IMR-90 (cell line): ENCODE measurements around the gene HSD17B3. TPM values are rescaled to one million over a fixed set of nuclear protein-coding genes. Genes with fewer than 3 reads are reported as not detected.

ENCODE experiments used
- ATAC-seq: fragments of 200-7000 bp; cut with Tn5 transposase; 2 replicates; pipeline ENCODE4 v1.9.1; 2020; ENCODE audit warnings: low read depth, mild to moderate bottlenecking, moderate library complexity
- BruUV-seq: library from RNA; stranded (reverse); fragments of 400-500 nt; replicated peaks from 2 replicates; lab custom pipeline; 2021; lab: Mats Ljungman, UMichigan
- CTCF ChIA-PET: fragments of 300-600 bp; formaldehyde crosslinking; extraction: SDS; loops from one replicate; lab custom pipeline; 2021; ENCODE audit warnings: antibody characterized with exemption; lab: Yijun Ruan, JAX
- POLR2A ChIA-PET: fragments of 300-600 bp; sonication (Branson Sonifier 250); formaldehyde crosslinking; loops from one replicate; lab custom pipeline; 2022; ENCODE audit warnings: antibody characterized with exemption; ENCODE audit not compliant: unreplicated experiment; lab: Charles Lee
- DNase-seq: peaks from one replicate; pipeline ENCODE4 v3.0.0; 2013
- H2AFZ ChIP-seq: replicated peaks from 2 replicates; pipeline ENCODE3; 2013; ENCODE audit warnings: low read length, mild to moderate bottlenecking; ENCODE audit not compliant: poor library complexity
- H2AK5ac ChIP-seq: 2 replicates; pipeline ENCODE4 v1.6.1; 2013; ENCODE audit warnings: low read depth, low read length, inconsistent platforms
- H2AK9ac ChIP-seq: replicated peaks from 2 replicates; pipeline ENCODE3; 2013; ENCODE audit warnings: mild to moderate bottlenecking, low read depth, low read length, moderate library complexity; ENCODE audit not compliant: poor library complexity
- H2BK120ac ChIP-seq: 2 replicates; pipeline ENCODE4 v1.6.1; 2013; ENCODE audit warnings: low read depth, low read length, inconsistent platforms
- H2BK15ac ChIP-seq: 3 replicates; pipeline ENCODE4 v1.6.1; 2013; ENCODE audit warnings: low read depth, low read length, inconsistent platforms
- H2BK20ac ChIP-seq: 2 replicates; pipeline ENCODE4 v1.6.1; 2013; ENCODE audit warnings: low read depth, mild to moderate bottlenecking, inconsistent platforms, low read length, moderate library complexity
- H2BK5ac ChIP-seq: 2 replicates; pipeline ENCODE4 v1.6.1; 2013; ENCODE audit warnings: mild to moderate bottlenecking, low read depth, low read length, inconsistent platforms; ENCODE audit not compliant: poor library complexity, severe bottlenecking
- H3K14ac ChIP-seq: replicated peaks from 2 replicates; pipeline ENCODE4 v1.6.1; 2013; ENCODE audit warnings: low read depth, low read length, inconsistent platforms
- H3K18ac ChIP-seq: 2 replicates; pipeline ENCODE4 v1.6.1; 2013; ENCODE audit warnings: low read depth, low read length, control low read depth
- H3K23ac ChIP-seq: 2 replicates; pipeline ENCODE4 v1.6.1; 2013; ENCODE audit warnings: low read depth, low read length, inconsistent platforms
- H3K27ac ChIP-seq: 2 replicates; pipeline ENCODE4 v1.5.1; 2013; ENCODE audit warnings: mild to moderate bottlenecking, control low read depth, low read length; ENCODE audit not compliant: insufficient read depth
- H3K27me3 ChIP-seq: 2 replicates; pipeline ENCODE4 v1.6.1; 2013; ENCODE audit warnings: low read length; ENCODE audit not compliant: control insufficient read depth, insufficient read depth
- H3K36me3 ChIP-seq: 2 replicates; pipeline ENCODE4 v1.6.1; 2013; ENCODE audit warnings: low read length, mixed read lengths; ENCODE audit not compliant: control insufficient read depth, insufficient read depth
- H3K4ac ChIP-seq: 2 replicates; pipeline ENCODE4 v1.6.1; 2013; ENCODE audit warnings: low read depth, low read length, inconsistent platforms
- H3K4me1 ChIP-seq: 2 replicates; pipeline ENCODE4 v1.6.1; 2013; ENCODE audit warnings: low read length, mixed read lengths; ENCODE audit not compliant: control insufficient read depth, insufficient read depth
- H3K4me2 ChIP-seq: 2 replicates; pipeline ENCODE4 v1.6.1; 2013; ENCODE audit warnings: low read depth, mild to moderate bottlenecking, control low read depth, low read length, moderate library complexity
- H3K4me3 ChIP-seq: 2 replicates; pipeline ENCODE4 v1.5.1; 2013; ENCODE audit warnings: low read depth, mild to moderate bottlenecking, control low read depth, low read length, moderate library complexity; ENCODE audit not compliant: insufficient read depth
- H3K56ac ChIP-seq: 2 replicates; pipeline ENCODE4 v1.6.1; 2013; ENCODE audit warnings: low read length, inconsistent platforms; ENCODE audit not compliant: insufficient read depth; ENCODE audit errors: extremely low read depth
- H3K79me1 ChIP-seq, 2 experiments: 2 replicates each; pipeline ENCODE4 v1.6.1; 2013; ENCODE audit warnings: low read length in 2 of 2, inconsistent platforms in 1 of 2, low read depth in 1 of 2
- H3K9ac ChIP-seq: 2 replicates; pipeline ENCODE4 v1.6.1; 2013; ENCODE audit warnings: low read depth, low read length, control low read depth
- H3K9me1 ChIP-seq: 2 replicates; pipeline ENCODE4 v1.6.1; 2013; ENCODE audit warnings: low read length, inconsistent platforms; ENCODE audit not compliant: insufficient read depth
- H3K9me3 ChIP-seq: 2 replicates; pipeline ENCODE4 v1.6.1; 2013; ENCODE audit warnings: low read length; ENCODE audit not compliant: control insufficient read depth, insufficient read depth
- H4K20me1 ChIP-seq: 2 replicates; pipeline ENCODE4 v1.6.1; 2013; ENCODE audit warnings: low read length, inconsistent platforms; ENCODE audit not compliant: insufficient read depth
- H4K5ac ChIP-seq: 2 replicates; pipeline ENCODE4 v1.6.1; 2013; ENCODE audit warnings: mild to moderate bottlenecking, low read depth, low read length, control low read depth
- H4K8ac ChIP-seq, 2 experiments: 2 replicates each; pipeline ENCODE4 v1.6.1; 2013; ENCODE audit warnings: low read depth in 2 of 2, low read length in 2 of 2, control low read depth in 1 of 2, inconsistent platforms in 1 of 2
- H4K91ac ChIP-seq: 2 replicates; pipeline ENCODE4 v1.6.1; 2013; ENCODE audit warnings: low read depth, low read length, inconsistent platforms; ENCODE audit not compliant: insufficient read depth
- CEBPB ChIP-seq: IDR thresholded peaks from 2 replicates; pipeline ENCODE4 v1.6.1; 2012; ENCODE audit warnings: low read depth, low read length, improper control_type of control experiment
- WGBS, 2 experiments: methylation state at CpG; one replicate each; pipeline versions ENCODE4 v1.1.5 to v1.1.7; 2013; ENCODE audit warnings: missing lambda C conversion rate in 2 of 2; ENCODE audit not compliant: insufficient read length in 1 of 2; ENCODE audit errors: extremely low coverage in 2 of 2; 5-methylcytosine and 5-hydroxymethylcytosine counted together
- dilution Hi-C: fragments of 300-500 bp; cut with HindIII; formaldehyde crosslinking; loops from one replicate; pipeline ENCODE4 v1.14.3; 2018; ENCODE audit warnings: low sequenced_read_pairs; ENCODE audit not compliant: unreplicated experiment
- in situ Hi-C: fragments of 300-500 bp; cut with MboI; formaldehyde crosslinking; loops from 3 replicates; pipeline ENCODE4 v1.14.3; 2019; ENCODE audit warnings: low sequenced_read_pairs, inconsistent platforms, mixed read lengths
- intact Hi-C: fragments of 100-400 bp; cut with micrococcal nuclease; formaldehyde crosslinking; loops from 2 replicates; pipeline ENCODE4 v1.10.0; 2022
- polyA plus RNA-seq, 3 experiments: library from polyadenylated mRNA; depleted of rRNA; stranded (reverse); fragments of >200 nt; gene quantifications; 2 replicates each; pipeline ENCODE4 v1.2.3, GENCODE V29; 2012; ENCODE audit warnings: low replicate concordance in 1 of 3
- total RNA-seq: library from RNA; depleted of rRNA; stranded (reverse); fragments of >200 nt; gene quantifications from 2 replicates; pipeline ENCODE4 v1.2.3, GENCODE V29; 2012

The HSD17B3 gene
- total and polyA plus RNA-seq, 2 of the 4 experiments (the other 2 are of a cell fraction): 0.18 TPM; not detected in 1

DNA sequence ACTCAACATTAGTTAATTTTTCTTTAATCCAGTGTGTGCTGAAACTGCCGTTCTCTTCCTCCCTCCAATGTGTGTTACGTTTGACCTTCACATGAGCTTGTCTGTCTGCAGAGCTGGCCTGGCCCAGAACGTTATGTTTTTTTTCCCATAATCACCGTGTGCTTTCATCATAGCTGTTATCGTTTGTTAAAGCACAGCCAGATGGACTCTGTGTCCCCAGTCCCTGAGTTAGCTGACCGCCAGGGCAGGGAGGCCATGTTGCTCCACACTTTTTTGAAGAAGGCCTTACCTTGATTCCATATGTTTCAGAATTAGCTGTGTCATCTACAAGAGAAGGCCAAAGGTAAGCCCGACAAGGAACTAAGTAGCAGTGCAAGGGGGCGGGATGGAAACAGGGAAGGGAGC, 55.7 kb downstream of the HSD17B3 start:
- DNase-seq: no peak
- H3K27ac ChIP-seq: no peak overlapping the region
- no peaks in the 10 kb centered on the region for H3K79me1 ChIP-seq
- TF ChIP-seq CEBPB: no peak
- in situ Hi-C loops: no loop called here
- H2AFZ ChIP-seq: no peak overlapping the region
- intact Hi-C loops: no loop called here
- no peak overlapping the region for H4K91ac ChIP-seq
- no peaks in the 10 kb centered on the region for H3K9me1 ChIP-seq
- no peak overlapping the region for H3K23ac ChIP-seq
- H4K8ac ChIP-seq: no peak overlapping the region
- H2AK5ac ChIP-seq: no peak overlapping the region
- H3K56ac ChIP-seq: no peak overlapping the region
- BruUV-seq: no TSS peak
- ChIA-PET CTCF (interaction anchor here (0.9 kb wide), 1 partner anchor 14 kb away, joined by 3 read pairs; no protein-coding TSS in a partner anchor), POLR2A (no interaction called here)
- H2BK5ac ChIP-seq: no peak overlapping the region
- dilution Hi-C loops: no loop called here
- H3K36me3 ChIP-seq: no peaks in the 10 kb centered on the region
- no peak overlapping the region for H2BK20ac ChIP-seq
- H3K4me1 ChIP-seq: no peaks in the 10 kb centered on the region; the same call in 1 of the 2 replicates
- H2AK9ac ChIP-seq: no peak overlapping the region
- no peak overlapping the region for H3K18ac ChIP-seq
- peaks cover 15% of the 10 kb centered on the region for H3K27me3 ChIP-seq
- H3K9me3 ChIP-seq: no peaks in the 10 kb centered on the region
- H3K4me2 ChIP-seq: no peak overlapping the region
- H3K9ac ChIP-seq: no peak overlapping the region
- H3K14ac ChIP-seq: no peak overlapping the region
- H2BK15ac ChIP-seq: no peak overlapping the region
- no peaks in the 10 kb centered on the region for H4K20me1 ChIP-seq
- H2BK120ac ChIP-seq: no peak overlapping the region
- no peak overlapping the region for H4K5ac ChIP-seq
- H3K4ac ChIP-seq: no peak overlapping the region
- no peak for ATAC-seq
- WGBS, 2 experiments: 43% methylated on average over 4 of the region's 8 CpGs; no CpG with 5 or more reads in 1 of the 2 experiments
- no peak overlapping the region for H3K4me3 ChIP-seq
